Pons (tissue), 1 donor: ENCODE results near the gene CSNK1G2.
A peak's percentile ranks its signal among the peaks of the same experiment; 100 is the strongest.

Experiments used
- DNase-seq: peaks from one replicate; pipeline ENCODE4 v3.0.0-alpha.2; 2016; ENCODE audit warnings: low spot score

Gene CSNK1G2

DNA sequence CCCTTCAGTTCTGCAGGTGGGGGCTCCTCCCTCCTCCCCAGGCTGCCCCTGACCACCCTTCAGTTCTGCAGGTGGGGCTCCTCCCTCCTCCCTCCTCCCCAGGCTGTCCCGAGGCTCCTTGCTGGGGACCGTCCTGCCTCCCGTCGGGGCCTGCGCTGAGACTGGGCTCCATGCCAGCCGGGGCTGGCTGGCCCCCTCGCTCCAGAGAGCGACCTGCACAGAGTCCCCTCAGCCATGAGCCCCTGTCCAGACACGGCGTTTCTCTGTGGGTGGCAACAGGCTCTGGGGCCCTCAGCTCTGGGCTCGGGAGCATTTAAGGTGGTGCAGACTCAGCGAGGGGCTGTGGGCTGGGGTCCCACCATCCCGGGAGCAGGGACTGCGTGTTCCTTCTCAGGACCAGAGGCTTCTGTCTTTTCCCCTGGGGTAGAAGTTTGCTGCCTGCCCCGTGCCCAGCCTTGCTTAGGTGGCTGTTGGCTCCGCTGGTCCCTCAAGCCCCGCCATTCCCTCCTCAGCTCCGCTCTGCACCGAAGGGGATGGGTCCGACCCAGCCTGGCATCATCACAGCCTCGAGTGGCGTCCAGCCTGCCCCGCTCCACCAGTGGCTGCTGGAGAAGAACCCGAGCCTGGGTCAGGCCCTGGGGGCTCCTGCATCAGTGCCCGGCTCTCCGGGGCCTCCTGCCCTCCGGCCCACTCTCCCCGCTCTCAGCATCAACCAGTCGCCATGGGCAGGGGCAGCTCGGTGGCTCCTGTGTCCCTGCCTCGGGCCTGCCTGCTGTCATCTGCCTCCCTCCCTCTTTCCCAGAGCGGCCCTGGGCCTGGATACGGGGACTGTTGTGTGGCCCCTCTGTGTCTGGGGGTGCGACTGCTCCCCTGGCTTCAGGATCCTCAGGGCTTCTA is 27.6 kb downstream of the CSNK1G2 start:
- no peak for DNase-seq

DNA sequence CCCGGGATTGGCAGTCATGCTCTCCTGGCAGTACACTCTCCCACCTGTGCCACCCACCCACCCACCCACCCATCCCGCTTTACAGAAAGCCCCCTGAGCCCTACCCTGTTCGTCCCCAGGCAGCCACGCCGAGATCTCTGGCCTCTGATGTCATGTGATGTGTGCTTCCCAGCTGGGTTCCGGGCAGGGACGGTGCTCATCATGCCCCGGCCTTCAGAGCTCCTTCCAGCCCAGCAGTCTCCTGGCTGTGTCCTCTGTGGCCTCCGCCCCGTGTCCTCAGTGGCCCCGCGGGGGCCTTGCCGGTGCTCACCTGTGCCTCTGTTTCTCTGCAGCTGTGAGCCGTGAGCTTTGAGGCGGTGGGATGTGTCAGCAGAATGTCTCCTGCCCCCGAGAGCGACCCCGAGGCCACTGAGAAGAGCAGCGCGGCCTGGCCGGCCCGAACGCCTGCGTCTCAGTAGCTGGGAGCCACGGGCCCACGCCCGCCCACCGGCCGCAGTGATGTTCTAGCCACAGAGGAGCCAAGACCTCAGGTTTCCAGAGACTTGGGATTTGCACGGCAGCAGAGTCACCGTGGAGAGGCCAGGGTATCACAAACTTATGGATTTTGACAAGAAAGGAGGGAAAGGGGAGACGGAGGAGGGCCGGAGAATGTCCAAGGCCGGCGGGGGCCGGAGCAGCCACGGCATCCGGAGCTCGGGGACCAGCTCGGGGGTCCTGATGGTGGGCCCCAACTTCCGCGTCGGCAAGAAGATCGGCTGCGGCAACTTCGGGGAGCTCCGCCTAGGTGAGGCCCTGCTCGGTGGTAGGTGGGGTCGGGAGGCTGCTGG is 28.4 kb downstream of the CSNK1G2 start:
- peak; percentile 25 for DNase-seq

DNA sequence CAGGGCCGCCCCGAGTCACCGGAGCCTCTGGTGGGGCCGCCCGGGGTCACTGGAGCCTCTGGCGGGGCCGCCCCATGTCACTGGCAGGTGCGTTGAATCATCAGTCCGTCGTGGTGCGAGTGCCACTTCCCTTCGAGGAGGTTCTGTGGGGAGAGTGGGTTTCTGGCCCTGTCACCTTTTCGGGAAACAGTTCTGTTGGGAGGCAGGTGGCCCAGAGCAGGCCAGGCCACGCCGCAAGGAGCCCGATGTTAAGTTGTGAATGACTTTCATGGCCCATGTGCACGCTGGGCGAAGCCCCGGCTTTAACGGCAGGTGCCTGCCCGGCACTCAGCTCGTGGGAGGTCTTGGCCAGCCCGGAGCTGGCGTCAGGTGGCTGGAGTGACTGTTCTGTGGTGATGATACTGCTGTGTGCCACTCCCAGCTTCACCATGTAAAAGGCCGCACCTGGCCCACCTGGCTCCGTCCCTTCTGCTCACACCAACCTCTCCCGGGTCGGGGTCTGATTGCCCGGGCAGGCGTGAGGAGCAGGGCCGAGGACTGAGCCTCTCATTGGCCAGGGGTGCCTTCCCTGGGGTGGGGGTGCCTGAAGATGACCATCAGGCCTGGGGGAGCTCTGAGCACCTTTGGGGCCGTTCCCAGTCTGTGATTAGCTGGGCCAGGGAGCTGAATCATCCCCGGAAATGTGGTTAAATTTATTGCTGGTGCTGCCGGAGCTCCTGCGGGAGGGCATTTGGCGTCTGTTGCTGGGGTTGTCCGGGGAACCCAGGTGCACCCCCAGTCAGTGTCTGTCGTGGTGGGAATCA is 29.2 kb downstream of the CSNK1G2 start:
- DNase-seq: no peak

DNA sequence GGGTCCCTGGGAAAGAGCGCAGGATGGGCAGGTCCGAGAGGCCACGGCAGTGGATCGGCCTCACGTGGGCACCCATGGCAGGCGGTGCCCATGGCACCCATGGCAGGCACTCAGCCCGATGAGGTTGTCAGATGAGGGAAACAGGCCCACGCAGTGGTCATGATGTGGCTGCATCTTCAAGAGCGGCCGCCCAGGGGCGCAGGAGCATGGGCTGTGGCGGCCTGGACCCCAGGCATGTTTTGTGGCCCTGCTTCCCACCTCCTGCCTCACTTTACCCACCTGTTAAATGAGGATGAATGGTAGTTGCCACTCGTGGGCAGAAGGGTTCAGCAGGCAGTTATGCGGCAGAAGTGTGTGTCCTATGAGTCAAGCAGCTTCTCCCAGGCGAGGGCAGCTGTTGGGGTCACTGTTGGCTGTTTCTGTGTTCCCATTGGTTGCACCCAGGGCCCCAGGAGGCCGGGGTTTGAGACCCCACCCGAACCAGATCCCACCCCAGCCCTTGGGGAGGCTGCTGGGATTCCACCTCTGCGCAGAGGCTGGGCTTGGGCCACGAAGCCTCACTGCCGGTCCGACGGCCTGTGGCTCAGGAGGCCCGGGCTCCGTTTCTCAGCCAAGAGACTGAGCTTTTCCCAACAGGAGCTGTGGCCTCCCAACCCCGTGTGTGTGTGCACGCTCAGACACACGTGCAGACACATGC is 30.0 kb downstream of the CSNK1G2 start:
- no peak for DNase-seq

DNA sequence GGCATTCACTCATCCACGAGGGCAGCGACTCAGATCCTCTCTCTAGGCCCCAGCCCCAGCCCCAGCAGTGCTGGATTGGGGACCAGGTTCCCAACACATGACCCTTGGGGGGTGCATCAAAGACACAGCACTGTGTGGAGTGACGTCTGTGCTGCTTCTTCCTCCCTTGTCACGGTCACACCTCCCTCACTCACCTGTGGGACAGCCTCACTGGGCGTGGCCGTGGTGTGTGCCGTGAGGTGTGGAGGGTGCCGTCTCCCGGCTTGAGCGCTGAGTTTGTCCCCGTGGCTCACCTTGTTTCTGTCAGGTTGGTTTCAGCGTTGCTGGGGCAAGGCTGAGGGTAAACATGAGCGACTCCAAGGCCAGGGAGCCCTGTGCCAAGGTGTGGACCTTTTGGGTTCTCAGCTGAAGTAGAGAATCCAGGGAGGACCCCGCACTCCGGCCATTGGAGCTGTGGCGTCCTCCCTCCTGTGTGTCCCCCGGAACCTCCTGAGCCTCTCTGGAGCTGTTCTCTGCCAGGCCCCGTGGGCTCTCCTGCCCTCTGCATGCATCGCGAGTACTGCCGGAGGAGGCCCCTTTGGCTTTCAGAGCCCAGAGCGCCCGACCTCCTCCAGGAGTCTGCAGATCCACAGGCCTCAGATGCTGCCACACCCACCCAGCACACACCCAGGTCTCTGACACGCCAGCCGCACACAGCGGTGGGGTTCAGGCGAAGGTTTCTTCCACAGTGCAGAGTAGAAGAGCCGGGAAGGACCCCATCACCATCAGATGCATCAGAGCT is 33.6 kb downstream of the CSNK1G2 start:
- no peak for DNase-seq

GRCh38 chr19:1975162-1975480 is 34.1 kb downstream of the CSNK1G2 start:
- DNase-seq: peak; percentile 42

DNA sequence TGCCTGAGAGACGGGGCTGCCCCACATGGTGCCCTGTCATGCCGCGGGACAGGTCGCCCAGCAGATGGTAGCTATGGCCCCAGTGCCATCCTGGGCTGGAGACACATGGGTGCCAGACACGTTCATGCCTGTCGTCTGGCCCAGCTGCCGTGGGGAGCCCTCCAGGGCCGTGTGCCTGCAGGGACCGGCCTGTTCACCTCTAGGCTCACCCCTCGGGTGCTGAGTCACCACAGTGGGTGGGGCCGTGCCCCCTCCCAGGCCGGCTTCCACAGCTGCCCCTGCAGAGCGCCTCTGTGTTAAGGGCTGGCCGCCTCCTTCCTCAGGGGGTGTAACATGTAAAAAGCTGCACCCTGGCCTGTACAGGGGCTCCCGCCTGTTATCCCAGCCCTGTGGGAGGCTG is 36.1 kb downstream of the CSNK1G2 start:
- no peak for DNase-seq

DNA sequence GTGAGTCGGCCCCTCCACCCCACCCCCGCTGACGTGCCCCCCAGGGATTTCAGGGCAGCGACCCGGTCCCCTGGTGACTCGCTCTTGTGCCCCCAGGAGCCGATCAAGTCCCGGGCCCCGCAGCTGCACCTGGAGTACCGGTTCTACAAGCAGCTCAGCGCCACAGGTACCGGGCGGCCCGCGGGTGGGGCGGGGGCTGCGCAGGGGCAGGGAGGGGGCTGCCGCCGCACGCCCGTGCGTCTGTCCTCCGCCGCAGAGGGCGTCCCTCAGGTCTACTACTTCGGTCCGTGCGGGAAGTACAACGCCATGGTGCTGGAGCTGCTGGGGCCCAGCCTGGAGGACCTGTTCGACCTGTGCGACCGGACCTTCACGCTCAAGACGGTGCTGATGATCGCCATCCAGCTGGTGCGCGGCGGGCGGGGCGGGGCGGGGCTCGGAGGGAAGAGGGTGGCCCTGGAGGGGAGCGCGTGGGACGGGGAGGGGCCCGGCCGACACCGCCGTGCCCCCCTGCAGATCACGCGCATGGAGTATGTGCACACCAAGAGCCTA is 37.4 kb downstream of the CSNK1G2 start:
- no peak for DNase-seq

GRCh38 chr19:1979017-1979416 is 38.0 kb downstream of the CSNK1G2 start:
- no peak for DNase-seq

DNA sequence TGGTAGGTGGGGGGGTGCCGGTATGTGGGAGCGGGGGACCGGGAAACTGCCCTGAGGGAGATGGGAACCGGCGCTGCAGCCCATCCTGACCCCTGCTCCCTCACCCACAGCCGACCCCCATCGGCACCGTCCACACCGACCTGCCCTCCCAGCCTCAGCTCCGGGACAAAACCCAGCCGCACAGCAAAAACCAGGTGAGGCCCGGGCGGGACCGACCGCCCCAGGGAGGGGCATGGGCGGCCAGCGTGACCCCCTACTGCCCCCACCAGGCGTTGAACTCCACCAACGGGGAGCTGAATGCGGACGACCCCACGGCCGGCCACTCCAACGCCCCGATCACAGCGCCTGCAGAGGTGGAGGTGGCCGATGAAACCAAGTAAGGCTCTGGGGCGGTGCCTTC is 38.7 kb downstream of the CSNK1G2 start:
- DNase-seq: no peak

DNA sequence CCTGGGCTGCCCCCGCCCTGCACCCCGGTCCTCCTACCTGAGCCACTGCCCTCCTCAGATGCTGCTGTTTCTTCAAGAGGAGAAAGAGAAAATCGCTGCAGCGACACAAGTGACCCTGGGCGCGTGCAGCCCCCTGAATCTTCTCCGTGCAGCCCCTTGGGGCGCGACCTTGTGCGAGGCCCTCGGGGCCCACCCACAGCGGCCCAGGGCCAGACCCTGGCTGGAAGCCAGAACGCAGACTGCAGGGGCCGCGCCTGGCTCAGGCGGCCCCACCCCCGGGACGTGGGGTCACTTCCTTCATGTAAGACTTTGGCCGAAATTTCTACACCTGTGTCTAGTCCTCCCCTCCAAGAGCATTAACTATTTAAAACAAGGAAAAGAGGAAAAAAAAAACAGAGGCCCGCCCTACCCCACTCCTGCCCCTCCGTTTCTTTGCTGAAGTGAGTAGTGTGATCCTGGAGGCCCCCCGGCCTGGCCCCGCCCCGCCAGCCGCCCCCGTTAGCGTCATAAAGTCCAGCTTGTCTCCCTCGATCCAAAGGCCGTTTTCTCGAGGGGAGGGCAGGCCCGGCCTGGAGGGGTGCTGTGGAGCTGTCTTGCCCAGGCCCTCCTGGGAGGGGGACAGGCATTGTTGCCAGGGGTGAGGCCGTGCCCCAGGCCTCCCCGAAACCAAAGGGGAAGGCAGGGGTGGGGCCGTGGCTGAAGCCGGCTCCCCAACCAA is 39.3 kb downstream of the CSNK1G2 start:
- no peak for DNase-seq

- DNase-seq: no peak
Measured at GRCh38 chr19:1980809-1981181, 39.8 kb downstream of the CSNK1G2 start.

DNA sequence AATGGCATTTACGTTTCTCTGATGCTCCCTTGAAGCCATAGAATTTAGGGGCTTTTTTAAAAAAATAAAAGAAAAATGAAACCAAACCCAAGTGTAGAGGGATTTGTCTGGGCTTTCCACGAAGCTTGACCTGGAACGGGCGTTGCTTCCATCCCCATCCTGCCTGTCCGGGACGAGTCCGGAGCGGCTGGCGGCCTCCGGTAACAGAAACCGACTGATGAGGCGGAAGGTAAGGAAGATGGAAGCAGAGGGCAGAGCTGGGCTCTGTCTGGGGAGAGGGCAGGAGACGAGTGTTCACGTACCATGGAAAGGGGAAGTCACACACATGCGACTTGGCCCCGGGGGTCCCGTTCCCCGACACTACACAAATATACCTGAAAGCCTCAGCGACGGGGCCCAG is 40.3 kb downstream of the CSNK1G2 start:
- no peak for DNase-seq

DNA sequence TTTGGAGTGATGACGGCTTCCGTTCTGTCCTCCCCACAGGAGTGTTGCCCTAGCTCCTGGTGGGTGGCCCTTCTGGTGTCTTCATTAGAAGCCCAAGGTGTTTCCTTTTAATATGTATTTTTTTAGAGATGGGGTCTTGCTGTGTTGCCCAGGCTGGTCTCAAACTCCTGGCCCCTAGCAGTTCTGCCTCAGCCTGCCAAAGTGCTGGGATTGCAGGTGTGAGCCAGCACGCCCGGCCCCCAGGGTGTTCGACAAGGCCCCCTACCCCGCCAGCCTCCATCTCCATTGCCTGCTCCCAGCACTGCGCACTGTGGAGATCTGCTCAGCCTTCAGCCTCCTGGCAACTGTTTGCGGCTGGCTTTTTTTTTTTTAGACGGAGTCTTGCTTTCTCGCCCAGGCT is 43.4 kb downstream of the CSNK1G2 start:
- no peak for DNase-seq

- DNase-seq: no peak
Measured at GRCh38 chr19:1985588-1986356, 44.8 kb downstream of the CSNK1G2 start.

- no peak for DNase-seq
Measured at GRCh38 chr19:1986357-1987162, 45.6 kb downstream of the CSNK1G2 start.

DNA sequence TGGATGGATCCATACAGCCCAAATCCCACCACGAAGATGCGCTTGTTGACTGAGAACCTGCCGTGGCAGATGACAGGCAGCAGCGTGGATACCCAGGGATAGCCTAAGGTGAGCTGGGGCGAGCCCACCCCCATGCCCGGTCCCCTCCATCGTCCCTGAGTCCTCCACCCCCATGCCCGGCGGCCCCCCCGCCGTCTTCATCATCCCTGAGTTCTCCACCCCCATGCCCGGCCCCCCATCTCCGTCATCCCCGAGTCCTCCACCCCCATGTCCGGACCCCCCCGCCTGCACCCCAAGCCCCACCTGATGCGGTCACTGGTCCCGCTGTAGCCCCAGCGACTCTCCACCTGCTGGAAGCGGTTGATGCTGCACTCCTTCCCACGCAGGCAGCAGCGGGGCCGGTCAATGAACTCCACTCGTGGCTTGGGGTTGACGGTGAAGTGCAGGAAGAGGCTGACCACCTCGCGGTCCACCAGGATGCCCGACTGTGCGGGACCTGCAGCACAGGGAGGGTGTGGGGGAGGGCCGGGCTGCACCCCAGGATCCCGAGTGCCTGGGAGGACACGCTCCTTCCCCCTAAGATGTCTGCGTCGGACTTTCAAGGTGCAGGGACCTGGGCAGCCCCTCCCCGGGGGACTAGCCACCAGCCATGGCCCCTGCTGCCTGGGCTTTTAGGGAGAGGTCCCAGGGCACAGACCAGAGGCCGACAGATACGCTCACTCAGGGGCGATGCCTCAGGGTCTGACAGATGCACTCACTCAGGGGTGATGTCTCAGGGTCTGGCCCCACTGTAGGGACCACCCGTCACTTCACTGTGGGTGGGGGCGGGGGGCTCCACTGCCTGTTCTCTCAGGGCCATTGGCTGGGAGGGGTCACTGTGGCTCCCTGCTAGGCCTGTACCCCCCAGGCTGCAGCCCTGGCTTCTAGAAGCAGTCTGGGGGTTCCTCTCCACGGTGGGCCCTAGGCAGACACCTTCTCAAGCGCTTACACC is 46.5 kb downstream of the CSNK1G2 start:
- DNase-seq: no peak
